K562 (cell line): ENCODE data around the gene EXOG. TPM values are rescaled to one million over a fixed set of nuclear protein-coding genes. Genes with fewer than 3 reads are reported as not detected.

Source experiments
- CBX1 ChIP-seq: sonication (generic); IDR thresholded peaks from 2 replicates; pipeline ENCODE4 v1.6.1; 2016; ENCODE audit warnings: antibody characterized with exemption, low read depth, mild to moderate bottlenecking
- CCNT2 ChIP-seq: IDR thresholded peaks from 2 replicates; pipeline ENCODE4 v1.6.1; 2011; ENCODE audit warnings: borderline replicate concordance, low read depth, mild to moderate bottlenecking, moderate library complexity, mixed read lengths, low read length; ENCODE audit not compliant: insufficient read length; ENCODE audit errors: extremely low read depth
- CREB1 ChIP-seq, 2 experiments: sonication (generic) in 1 of 2; formaldehyde crosslinking in 1 of 2; IDR thresholded peaks; 2 replicates each; pipeline versions ENCODE4 v1.6.1 to v1.8.0; 2012 to 2022; ENCODE audit warnings: inconsistent platforms in 1 of 2, mild to moderate bottlenecking in 1 of 2, missing genetic modification reagents in 1 of 2, moderate library complexity in 1 of 2
- EGR1 ChIP-seq: fragments of 450-650 bp; conservative IDR thresholded peaks from 2 replicates; pipeline ENCODE4 v1.6.1; 2017; ENCODE audit warnings: mild to moderate bottlenecking
- ETS2 ChIP-seq: IDR thresholded peaks from 2 replicates; pipeline ENCODE4 v1.6.1; 2016; ENCODE audit warnings: borderline replicate concordance, missing genetic modification characterization, mild to moderate bottlenecking, moderate library complexity, missing compliant biosample characterization; ENCODE audit not compliant: poor library complexity, severe bottlenecking
- L3MBTL2 ChIP-seq: fragments of 450-650 bp; IDR thresholded peaks from 2 replicates; pipeline ENCODE4 v1.6.1; 2016; ENCODE audit warnings: mild to moderate bottlenecking, moderate library complexity
- NFIX ChIP-seq: fragments of 250-450 bp; sonication (Bioruptor Pico); IDR thresholded peaks from 2 replicates; pipeline ENCODE4 v1.4.0; 2020; ENCODE audit warnings: low read depth, mild to moderate bottlenecking, moderate library complexity
- NR2C2 ChIP-seq, 2 experiments: fragments of 200-800 bp in 1 of 2; sonication (Bioruptor generic) in 1 of 2; sonication (generic) in 1 of 2; formaldehyde crosslinking in 1 of 2; IDR thresholded peaks; 2 replicates each; pipeline versions ENCODE4 v1.6.1 to v1.8.0; 2016 to 2022; ENCODE audit warnings: mild to moderate bottlenecking in 1 of 2, missing compliant biosample characterization in 1 of 2, missing genetic modification characterization in 1 of 2, missing genetic modification reagents in 1 of 2
- POLR3A ChIP-seq: IDR thresholded peaks from 2 replicates; pipeline ENCODE4 v1.6.1; 2011; ENCODE audit warnings: borderline replicate concordance, mild to moderate bottlenecking, moderate library complexity; ENCODE audit not compliant: insufficient read length, insufficient read depth; ENCODE audit errors: extremely low read depth
- PTTG1 ChIP-seq: fragments of 450-650 bp; IDR thresholded peaks from 2 replicates; pipeline ENCODE4 v1.6.1; 2016; ENCODE audit warnings: low read depth, mild to moderate bottlenecking, missing genetic modification characterization, missing compliant biosample characterization
- RB1 ChIP-seq: fragments of 450-650 bp; IDR thresholded peaks from 2 replicates; pipeline ENCODE4 v1.6.1; 2017; ENCODE audit warnings: low read depth, mild to moderate bottlenecking
- RBM14 ChIP-seq: fragments of 200-400 bp; formaldehyde crosslinking; IDR thresholded peaks from 2 replicates; pipeline ENCODE4 v1.6.1; 2018; ENCODE audit warnings: low read depth, mild to moderate bottlenecking, low read length, moderate library complexity, borderline replicate concordance; ENCODE audit not compliant: insufficient read depth
- RBM22 ChIP-seq: fragments of 200-400 bp; formaldehyde crosslinking; IDR thresholded peaks from 2 replicates; pipeline ENCODE4 v1.6.1; 2018; ENCODE audit warnings: low read length, low read depth; ENCODE audit not compliant: poor library complexity, severe bottlenecking
- SREBF2 ChIP-seq: sonication (generic); formaldehyde crosslinking; IDR thresholded peaks from 2 replicates; pipeline ENCODE4 v1.4.0; 2020; ENCODE audit warnings: mild to moderate bottlenecking, missing genetic modification reagents
- STAT5B ChIP-seq: fragments of 250-450 bp; sonication (Bioruptor Pico); IDR thresholded peaks from 2 replicates; pipeline ENCODE4 v1.8.0; 2021; ENCODE audit warnings: mild to moderate bottlenecking, inconsistent platforms
- TAF1 ChIP-seq: IDR thresholded peaks from 2 replicates; pipeline ENCODE4 v1.6.1; 2011; ENCODE audit warnings: mild to moderate bottlenecking, low read length, moderate library complexity; ENCODE audit not compliant: insufficient read depth, control insufficient read depth, severe bottlenecking; ENCODE audit errors: extremely low read depth
- ZFPM2 ChIP-seq: fragments of 250-450 bp; sonication (Bioruptor Pico); IDR thresholded peaks from 2 replicates; pipeline ENCODE4 v1.5.1; 2022; ENCODE audit warnings: mild to moderate bottlenecking
- ZNF668 ChIP-seq: fragments of 250-450 bp; sonication (Bioruptor Pico); IDR thresholded peaks from 2 replicates; pipeline ENCODE4 v1.8.0; 2022; ENCODE audit warnings: mild to moderate bottlenecking, inconsistent platforms
- polyA plus RNA-seq, 8 experiments: library from polyadenylated mRNA; depleted of rRNA in 4 of 8; stranded (reverse) in 5 of 8; unstranded in 3 of 8; fragments of >200 nt; fragmentation: Nextera tagmentation in 2 of 8; fragmentation: Illumina TruSeq in 1 of 8; extraction: Ambion mirVana in 2 of 8; extraction: Trizol in 1 of 8; gene quantifications; 2 replicates each; pipeline versions ENCODE4 v1.2.1 to v1.2.3, GENCODE V29; 2011 to 2014; ENCODE audit warnings: inconsistent platforms in 1 of 8, missing spikeins in 1 of 8
- total RNA-seq, 7 experiments: library from RNA; depleted of rRNA in 6 of 7; stranded (reverse); fragments of >200 nt in 6 of 7; fragmentation: Illumina TruSeq in 2 of 7; extraction: Trizol in 2 of 7; gene quantifications; 2 replicates each; pipeline versions ENCODE4 v1.2.1 to v1.2.3, GENCODE V29; 2011 to 2021; ENCODE audit warnings: low replicate concordance in 1 of 7
- TF ChIP-seq, protein P1 (sequence below): fragments of 450-650 bp; IDR thresholded peaks from 2 replicates; pipeline ENCODE4 v1.6.1; 2016; ENCODE audit warnings: low read depth

The EXOG gene
- total and polyA plus RNA-seq, 9 of the 15 experiments (the other 6 are each of a cell fraction or from before 2014, with no cell fraction given): 10.8 to 21.7 (median 14.8) TPM

DNA sequence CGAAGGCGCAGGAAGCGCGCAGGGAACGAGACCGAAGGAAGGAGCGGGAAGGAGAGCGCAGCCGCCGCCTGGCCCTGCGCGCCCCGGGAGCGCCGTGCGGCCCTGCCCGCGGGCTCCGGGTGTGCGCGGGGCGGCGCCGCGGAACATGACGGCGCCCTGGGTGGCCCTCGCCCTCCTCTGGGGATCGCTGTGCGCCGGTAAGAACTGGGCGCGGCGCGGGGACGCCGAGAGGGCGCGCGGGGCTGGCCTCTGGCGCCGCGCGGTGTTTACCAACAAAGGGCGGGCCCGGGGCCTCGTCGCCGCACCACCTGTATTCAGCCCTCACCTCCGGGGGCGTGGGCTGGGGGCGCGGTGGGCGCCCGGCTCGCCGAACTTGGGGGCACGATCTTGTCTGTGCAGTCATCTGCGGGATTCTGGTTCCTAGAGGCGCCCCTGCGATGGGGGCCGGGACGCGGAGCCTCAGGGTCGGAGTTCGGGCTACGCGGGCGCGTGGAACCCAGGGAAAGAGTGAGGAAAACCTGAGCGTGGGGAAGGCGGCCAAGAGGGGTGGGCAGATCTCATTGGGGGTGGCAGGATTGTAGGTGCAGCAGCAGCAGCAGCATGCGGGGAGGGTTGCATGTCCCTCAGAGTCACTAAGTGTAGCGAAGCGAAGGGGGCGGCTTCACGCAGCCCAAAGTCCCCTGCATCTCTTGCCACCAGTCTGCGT, 41.8 kb upstream of the EXOG start (continued):
- TF ChIP-seq ETS2 (tag) (no peak), NR2C2 (CRISPR knock-in tag; IDR thresholded peaks at IDR 0.05) (no peak), NR2C2 (tag; IDR thresholded peaks at IDR 0.05) (peak; percentile 45; the same call in 1 of the 2 replicates), RBM14 (0 out of 2 replicates have a peak, but pooled peaks have one; percentile 33), STAT5B (CRISPR knock-in tag) (no peak), POLR3A (no peak), CREB1 (IDR thresholded peaks at IDR 0.05) (peak; percentile 7; the same call in 1 of the 2 replicates), CREB1 (CRISPR knock-in tag; IDR thresholded peaks at IDR 0.05) (no peak; the same call in 1 of the 2 replicates), RBM22 (peak; percentile 16), L3MBTL2 (no peak), ZNF668 (CRISPR knock-in tag) (no peak), ZFPM2 (CRISPR knock-in tag) (no peak), RB1 (peak; percentile 87; the same call in 1 of the 2 replicates), PTTG1 (no peak), EGR1 (peak; percentile 39; the same call in 1 of the 2 replicates), SREBF2 (CRISPR knock-in tag) (no peak), CCNT2 (peak; percentile 61), CBX1 (0 out of 2 replicates have a peak, but pooled peaks have one; percentile 8), TAF1 (peak; percentile 34), NFIX (CRISPR knock-in tag) (no peak)
- TF ChIP-seq, protein P1, sequence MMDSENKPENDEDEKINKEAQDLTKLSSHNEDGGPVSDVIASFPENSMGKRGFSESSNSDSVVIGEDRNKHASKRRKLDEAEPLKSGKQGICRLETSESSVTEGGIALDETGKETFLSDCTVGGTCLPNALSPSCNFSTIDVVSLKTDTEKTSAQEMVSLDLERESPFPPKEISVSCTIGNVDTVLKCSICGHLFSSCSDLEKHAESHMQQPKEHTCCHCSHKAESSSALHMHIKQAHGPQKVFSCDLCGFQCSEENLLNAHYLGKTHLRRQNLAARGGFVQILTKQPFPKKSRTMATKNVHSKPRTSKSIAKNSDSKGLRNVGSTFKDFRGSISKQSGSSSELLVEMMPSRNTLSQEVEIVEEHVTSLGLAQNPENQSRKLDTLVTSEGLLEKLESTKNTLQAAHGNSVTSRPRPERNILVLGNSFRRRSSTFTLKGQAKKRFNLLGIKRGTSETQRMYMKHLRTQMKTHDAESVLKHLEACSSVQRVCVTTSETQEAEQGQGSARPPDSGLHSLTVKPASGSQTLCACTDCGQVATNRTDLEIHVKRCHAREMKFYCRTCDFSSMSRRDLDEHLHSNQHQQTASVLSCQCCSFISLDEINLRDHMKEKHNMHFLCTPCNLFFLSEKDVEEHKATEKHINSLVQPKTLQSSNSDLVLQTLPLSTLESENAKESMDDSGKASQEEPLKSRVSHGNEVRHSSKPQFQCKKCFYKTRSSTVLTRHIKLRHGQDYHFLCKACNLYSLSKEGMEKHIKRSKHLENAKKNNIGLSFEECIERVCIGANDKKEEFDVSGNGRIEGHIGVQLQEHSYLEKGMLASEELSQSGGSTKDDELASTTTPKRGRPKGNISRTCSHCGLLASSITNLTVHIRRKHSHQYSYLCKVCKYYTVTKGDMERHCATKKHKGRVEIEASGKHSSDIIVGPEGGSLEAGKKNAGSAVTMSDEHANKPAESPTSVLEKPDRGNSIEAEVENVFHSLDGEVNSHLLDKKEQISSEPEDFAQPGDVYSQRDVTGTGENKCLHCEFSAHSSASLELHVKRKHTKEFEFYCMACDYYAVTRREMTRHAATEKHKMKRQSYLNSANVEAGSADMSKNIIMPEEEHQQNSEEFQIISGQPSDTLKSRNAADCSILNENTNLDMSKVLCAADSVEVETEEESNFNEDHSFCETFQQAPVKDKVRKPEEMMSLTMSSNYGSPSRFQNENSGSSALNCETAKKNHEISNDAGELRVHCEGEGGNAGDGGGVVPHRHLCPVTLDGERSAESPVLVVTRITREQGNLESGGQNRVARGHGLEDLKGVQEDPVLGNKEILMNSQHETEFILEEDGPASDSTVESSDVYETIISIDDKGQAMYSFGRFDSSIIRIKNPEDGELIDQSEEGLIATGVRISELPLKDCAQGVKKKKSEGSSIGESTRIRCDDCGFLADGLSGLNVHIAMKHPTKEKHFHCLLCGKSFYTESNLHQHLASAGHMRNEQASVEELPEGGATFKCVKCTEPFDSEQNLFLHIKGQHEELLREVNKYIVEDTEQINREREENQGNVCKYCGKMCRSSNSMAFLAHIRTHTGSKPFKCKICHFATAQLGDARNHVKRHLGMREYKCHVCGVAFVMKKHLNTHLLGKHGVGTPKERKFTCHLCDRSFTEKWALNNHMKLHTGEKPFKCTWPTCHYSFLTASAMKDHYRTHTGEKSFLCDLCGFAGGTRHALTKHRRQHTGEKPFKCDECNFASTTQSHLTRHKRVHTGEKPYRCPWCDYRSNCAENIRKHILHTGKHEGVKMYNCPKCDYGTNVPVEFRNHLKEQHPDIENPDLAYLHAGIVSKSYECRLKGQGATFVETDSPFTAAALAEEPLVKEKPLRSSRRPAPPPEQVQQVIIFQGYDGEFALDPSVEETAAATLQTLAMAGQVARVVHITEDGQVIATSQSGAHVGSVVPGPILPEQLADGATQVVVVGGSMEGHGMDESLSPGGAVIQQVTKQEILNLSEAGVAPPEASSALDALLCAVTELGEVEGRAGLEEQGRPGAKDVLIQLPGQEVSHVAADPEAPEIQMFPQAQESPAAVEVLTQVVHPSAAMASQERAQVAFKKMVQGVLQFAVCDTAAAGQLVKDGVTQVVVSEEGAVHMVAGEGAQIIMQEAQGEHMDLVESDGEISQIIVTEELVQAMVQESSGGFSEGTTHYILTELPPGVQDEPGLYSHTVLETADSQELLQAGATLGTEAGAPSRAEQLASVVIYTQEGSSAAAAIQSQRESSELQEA: no peak
